NOMO-1 (cell line): Measurements from ENCODE around the gene CDH5.
"Not testable (repeated sequence)": the region's sequence is repeated elsewhere in the genome, so short reads cannot be mapped to it uniquely, and the experiment has no call there.

Source experiments
- DNase-seq, 2 experiments: peaks; one replicate each; lab custom pipeline; 2025; ENCODE audit not compliant: unreplicated experiment in 2 of 2; lab: John Stamatoyannopoulos, UW

Gene CDH5, protein sequence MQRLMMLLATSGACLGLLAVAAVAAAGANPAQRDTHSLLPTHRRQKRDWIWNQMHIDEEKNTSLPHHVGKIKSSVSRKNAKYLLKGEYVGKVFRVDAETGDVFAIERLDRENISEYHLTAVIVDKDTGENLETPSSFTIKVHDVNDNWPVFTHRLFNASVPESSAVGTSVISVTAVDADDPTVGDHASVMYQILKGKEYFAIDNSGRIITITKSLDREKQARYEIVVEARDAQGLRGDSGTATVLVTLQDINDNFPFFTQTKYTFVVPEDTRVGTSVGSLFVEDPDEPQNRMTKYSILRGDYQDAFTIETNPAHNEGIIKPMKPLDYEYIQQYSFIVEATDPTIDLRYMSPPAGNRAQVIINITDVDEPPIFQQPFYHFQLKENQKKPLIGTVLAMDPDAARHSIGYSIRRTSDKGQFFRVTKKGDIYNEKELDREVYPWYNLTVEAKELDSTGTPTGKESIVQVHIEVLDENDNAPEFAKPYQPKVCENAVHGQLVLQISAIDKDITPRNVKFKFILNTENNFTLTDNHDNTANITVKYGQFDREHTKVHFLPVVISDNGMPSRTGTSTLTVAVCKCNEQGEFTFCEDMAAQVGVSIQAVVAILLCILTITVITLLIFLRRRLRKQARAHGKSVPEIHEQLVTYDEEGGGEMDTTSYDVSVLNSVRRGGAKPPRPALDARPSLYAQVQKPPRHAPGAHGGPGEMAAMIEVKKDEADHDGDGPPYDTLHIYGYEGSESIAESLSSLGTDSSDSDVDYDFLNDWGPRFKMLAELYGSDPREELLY

DNA sequence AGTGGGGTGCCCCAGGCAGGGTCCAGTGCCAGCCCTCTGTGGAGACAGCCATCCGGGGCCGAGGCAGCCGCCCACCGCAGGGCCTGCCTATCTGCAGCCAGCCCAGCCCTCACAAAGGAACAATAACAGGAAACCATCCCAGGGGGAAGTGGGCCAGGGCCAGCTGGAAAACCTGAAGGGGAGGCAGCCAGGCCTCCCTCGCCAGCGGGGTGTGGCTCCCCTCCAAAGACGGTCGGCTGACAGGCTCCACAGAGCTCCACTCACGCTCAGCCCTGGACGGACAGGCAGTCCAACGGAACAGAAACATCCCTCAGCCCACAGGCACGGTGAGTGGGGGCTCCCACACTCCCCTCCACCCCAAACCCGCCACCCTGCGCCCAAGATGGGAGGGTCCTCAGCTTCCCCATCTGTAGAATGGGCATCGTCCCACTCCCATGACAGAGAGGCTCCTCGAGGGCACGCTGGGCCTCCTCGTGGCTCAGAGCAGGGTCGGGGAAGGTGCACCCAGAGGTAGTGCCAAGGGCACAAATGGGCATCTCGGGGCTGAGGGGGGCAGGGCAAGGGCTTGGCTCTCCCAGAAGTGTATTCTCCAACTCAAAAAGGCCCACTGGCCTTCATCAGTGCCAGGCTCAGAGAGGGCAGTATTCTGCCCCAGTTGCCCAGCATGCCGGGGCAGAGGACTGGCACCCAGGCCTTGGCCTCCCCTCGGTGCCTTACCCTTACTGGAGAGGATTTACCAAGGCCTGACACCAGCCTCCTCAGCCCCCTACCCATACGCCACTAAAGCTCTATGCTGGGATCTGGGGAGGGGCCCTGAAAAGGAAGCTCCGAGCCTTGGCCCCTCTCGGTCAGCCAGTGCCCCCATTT lies at the start of gene CDH5:
CDH5 (plus strand) TSS at position 259 of the 867 bp plus-strand sequence. CDS start 12,647 bp downstream, outside the sequence.
- DNase-seq, result no peak

DNA sequence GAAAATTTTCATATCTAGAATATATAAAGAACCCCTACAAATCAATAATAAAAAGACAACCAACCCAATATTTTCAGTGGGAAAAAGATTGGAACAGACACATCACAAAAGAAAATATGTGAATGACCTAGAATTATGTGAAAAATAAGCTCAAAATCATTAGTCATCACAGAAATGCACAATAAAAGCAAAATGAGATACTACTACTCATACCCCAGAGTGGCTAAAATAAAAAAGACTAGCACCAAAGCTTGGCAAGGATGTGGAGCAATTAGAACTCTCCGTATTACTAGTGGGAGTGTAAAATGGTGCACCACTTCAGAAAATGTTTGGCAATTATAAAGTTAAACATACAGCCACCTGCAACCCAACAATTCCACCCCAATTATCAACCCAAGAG lies 48.0 kb upstream of the CDH5 start:
- no peak for DNase-seq

DNA sequence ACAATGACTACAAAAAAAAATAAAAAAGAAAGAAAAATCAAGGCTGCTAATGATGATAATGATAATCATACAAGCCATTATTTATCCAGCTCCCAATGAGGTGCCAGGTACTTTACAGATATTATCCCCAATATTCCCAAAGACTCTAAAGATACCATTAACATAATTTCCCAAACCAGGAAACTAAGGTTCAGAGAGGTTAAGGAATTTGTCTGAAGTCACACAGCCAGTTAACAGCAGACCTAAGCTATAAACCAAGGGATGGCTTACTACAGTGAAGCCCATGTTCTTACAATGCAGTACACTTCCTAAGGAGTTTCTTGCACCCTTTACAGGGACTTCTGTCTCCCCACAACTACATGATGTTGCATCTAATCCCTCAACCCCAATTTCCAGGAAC lies 45.7 kb upstream of the CDH5 start:
- no peak for DNase-seq

DNA sequence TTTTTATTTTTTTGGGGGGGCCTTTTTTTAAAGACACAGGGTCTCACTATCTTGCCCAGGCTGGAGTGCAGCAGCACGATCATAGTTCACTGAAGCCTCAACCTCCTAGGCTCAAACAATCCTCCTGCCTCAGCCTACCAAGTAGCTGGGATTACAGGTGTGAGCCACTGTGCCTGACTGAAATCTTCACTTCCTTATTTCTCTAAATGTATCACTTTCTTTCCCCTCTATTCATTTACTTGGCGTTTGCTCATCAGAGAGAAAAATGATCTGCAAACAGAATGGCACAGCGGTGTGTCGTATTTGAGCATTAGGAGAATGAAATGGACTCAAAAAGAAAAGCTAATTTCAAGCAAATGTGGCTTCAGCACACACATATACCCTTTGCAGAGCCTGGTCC lies 44.3 kb upstream of the CDH5 start:
- DNase-seq, result peak in 1 of 2 experiments; percentile 20

DNA sequence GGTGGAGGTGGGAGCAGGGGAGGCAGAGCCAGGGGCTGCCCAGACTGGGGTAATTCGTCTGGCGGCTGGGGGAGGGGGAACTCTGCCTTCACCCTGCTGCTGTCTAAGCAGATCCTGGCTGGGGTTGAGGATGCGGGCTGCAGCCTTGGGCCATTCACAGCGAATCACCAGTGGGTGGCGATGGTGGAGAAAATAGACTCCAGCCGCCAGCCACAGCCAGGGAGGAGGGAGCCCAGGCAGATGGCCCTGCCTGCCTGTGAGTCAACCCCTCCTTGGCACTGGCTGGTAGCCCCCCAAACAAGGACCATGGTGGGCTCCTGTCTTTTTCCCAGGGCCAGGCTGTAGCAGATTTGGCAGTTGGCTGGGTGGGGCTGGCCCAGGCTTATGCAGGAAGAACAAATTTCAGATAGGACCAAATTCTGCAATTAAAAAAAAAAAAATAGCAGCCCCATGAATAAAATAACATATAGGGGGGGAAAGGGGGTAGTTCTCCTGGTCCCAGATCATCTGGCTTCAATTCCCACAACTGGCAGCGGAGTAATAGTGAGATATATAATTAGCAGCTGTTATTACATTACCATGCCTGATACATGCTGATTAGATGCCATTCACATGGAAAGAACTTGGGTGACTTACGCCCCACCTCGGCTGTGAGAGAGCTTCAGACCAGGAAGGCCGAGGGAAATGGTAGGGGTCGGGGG lies 41.5 kb upstream of the CDH5 start:
- no peak for DNase-seq

DNA sequence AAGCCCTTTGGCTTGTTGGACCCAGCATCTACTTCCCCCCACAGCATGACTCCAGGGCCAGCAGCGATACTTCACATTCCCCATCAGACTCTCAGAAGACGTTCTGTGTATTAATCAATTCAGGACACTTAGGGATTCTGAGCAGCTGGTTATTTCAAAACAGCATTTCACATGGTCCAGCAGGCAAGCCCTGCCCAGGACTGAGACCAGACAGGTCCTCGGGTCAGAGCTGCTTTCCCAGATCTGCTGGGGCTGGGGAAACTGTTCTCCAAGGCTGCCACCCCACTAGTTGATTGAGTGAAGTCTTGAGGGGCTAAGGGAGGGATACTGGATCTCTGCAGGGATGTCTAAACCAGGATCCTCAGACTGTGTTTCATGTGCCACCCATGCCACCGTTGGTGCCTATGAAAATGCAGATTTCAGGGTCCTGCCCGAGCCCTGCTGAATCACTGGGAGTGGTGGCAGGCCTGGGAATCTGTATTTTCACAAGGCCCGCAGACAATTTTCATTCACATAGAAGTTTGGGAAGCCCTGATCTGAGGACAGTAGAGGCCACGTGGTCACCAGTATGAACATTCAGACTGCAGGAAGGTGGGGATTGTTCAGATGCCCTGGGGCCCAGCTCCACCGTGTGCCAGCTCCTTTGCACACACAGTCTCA lies 40.6 kb upstream of the CDH5 start:
- no peak for DNase-seq

DNA sequence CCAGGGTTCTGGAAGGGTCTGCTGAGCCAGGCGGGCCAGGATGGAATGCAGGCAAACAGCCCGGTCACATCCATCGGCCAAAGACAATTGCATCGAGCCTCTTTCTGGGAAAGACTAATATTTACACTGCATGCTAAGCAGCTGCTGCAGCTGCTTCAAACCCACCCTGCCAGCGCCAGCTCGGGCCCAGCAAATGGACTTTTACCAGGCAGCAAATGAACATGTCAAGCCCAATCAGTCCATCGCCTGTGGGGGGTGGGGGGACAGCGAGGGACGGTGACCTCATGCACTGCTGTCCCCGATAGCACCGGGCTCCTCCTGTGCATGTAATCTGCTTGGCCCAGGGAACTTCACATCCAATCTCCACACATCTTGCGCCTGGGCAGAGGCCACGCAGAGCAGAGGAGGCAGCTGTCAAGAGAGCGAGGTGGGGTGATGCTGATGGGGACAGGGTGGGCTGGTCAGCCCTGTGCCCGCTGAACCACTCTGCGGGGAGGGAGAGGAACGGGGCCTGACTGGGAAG lies 39.4 kb upstream of the CDH5 start:
- no peak for DNase-seq

DNA sequence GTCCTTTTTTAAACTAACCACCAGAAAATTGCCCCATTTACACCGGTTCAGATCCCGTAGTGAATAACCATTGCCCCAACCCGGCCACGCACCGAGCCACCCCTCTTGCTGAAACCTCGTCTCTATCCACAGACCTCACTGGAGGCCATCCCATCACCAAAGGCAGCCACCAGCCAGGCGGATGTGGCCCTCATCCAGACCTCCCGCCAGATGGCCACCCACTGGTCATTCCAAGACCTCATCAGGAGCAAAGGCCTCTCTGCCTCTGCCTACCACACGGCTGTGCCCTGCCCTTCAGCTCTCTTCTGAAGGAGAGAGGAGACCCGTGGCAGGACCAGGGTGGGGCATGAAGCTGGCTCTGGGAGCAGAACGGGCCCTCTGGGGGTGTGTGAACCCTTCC lies 38.2 kb upstream of the CDH5 start:
- DNase-seq, result no peak

DNA sequence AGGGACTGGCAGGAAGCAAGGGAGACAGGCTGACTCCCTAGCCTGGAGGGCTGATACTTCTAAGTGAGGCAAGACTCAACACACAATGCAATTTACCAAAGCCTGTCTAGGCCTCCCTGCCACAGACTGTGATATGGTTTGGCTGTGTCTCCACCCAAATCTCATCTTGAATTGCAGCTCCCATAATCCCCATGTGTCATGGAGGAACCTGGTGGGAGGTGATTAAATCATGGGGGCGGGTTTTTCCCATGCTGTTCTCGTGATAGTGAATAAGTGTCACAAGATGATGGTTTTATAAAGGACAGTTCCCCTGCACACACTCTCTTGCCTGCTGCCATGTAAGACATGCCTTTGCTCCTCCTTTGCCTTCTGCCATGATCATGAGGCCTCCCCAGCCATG lies 35.0 kb upstream of the CDH5 start:
- DNase-seq, result not testable (repeated sequence)

DNA sequence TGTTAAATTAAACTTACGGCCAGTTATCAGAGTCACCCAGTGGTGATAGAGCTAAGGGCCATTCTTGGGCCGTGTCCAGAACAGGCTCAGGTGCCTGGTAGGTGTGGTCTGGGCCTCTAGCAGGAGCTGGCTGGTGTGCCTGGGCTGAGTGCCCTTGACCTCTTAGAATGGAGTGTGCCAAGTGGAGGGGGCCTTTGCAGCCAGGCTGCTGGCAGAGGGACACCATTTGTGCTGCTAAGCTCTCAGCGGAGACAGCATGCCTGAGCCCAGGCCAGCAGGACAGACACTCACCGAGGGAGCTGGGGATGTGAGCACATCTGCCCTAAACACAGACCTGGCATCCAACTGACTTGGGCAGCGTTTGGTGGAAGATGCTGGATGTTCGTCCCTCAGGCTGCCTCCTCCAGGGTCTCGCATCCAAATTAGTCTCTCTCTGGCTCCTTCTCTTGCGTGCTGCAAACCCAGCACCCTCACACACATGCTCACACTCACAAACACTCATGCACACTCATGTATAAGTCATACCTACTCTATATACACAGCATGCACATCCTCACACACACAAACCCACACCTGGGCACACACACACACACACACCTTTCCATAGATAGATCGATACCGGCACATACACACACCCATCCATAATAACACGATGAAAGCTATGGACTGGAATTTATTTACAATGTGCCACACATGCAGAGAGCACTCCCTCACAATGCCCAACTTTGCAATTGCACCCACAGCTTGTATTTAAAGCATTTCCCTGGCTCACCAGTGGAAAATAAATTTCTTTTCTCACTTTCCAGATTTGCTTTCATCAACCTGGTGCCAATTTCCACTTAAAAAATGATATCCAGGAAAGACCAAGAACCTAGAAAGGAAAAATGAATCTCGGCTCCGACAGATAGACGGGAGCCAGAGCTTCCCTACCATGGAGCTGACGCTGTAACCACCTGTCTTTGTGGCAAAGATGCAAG lies 33.6 kb upstream of the CDH5 start:
- DNase-seq, result no peak

DNA sequence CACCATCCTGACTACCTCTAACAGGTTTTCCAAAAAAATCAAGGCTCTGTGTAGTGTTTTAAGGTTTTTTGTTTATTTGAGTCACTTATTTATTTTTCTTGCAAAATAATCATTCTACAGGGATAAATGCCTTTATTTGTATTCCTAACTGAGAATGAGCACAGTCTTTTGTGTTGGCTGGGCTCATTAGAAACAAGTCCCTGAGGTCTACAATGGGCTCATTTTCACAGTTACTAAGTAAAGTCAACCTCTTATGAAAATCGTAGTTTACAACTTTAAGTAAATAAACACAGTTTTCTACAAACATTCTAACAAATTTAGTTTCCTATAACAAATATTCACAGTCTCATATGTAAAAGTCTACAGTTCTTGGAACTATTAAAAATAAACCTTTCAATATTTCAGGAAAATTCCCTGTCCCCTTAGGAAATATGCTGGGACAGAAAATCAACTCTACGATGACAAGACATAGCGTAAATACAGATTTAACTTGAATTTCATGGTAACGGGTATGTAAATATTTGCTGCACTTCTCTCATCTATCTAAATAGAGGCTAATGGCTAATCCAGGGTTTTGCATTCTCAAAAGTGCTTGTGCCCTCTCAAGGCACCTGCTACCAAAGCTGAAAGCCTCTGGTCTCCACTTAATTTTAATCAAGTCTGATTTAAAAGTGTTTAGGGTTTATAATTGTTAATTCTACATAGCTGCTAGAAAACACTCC lies 31.5 kb upstream of the CDH5 start:
- no peak for DNase-seq

DNA sequence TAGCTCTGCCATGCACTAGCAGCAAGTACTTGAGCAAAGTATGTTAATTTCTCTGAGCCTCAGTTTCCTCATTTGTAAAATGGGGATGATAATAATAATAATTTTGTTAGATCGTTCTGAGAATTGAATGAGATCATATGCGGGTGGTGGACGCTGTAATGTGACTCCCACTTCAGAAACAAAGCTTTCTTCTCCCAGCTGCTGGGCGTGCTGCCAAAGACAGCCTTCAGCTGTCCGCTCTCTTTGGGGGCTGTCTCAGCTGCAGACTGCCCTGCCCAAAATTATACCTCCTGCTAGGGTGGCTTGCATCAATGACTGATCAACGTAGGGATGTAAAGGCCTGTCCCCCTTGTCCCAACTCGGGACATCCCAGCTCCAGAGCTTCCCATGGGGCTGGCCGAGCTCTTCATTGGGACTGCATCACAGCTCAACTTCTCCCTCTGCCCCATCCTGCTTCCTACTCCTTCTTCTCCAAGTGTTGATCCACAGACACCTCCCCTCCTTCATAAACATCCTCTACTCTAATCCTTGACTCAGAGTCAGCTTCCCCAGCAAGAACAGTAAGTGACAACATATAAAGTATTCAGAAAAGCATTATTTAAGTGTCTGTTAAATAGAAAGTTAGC lies 30.7 kb upstream of the CDH5 start:
- DNase-seq, result no peak

DNA sequence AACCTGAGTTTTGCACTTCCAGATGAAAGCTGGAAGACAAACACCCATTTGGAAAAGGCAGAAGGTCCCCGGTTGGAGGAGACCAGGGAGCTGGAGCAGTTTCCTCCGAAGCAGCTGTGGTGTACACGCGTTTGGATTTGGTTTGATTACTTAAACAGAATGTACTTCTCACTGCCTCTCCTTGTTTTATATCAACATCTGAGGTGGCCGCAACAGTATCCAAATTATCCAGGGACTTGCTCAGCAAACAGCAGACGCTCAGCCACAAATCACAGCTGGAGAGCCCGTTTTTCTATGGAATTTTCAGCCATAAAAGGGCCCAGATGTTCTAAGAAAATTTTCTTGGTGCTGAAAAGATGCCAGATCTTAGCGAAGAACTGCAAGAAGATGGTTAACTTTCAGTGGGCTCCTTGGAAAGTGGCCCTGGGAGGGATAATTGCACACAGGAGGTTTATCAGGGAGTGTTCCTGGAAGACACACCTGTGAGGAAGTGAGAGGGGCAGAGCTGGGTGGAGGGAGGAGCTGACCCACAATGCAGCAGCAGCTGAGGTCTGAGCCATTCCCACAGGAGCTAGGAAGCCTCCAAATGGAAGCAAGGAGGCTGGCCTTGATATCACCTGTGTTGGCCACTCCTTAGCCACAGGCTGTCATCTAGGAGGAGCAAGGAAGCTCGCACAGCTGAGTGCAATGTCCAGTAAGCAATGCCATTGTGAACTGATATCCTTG lies 28.9 kb upstream of the CDH5 start:
- DNase-seq, result no peak

DNA sequence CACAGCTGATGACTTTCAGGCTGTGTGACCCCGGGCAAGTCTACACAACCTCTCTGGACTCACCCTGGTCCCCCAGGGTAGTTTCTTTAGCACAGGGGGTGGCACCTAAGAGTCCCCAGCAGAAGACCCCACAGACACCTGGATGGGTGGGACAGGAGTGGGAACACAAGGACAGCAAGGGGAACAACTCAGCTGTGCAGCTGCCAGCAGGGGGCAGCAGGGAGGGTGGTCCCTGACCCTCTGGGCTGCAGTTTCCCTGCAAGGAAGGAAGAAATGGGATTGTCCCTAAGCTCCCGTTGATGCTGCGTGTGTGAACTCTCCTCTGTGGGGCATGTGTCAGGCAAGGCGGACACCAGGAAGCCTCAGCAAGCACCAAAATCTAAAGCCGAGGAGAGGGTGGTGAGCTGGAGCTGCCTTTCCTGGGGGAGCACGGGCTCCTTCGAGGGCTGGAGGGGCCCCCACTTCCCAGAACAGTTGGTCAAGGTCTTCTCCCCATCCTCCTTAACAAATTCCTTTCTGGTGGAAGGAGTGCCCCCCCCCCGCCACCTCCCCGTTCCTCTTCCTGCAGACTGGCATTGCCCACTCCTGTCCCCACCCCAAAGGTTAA lies 24.1 kb upstream of the CDH5 start:
- no peak for DNase-seq

DNA sequence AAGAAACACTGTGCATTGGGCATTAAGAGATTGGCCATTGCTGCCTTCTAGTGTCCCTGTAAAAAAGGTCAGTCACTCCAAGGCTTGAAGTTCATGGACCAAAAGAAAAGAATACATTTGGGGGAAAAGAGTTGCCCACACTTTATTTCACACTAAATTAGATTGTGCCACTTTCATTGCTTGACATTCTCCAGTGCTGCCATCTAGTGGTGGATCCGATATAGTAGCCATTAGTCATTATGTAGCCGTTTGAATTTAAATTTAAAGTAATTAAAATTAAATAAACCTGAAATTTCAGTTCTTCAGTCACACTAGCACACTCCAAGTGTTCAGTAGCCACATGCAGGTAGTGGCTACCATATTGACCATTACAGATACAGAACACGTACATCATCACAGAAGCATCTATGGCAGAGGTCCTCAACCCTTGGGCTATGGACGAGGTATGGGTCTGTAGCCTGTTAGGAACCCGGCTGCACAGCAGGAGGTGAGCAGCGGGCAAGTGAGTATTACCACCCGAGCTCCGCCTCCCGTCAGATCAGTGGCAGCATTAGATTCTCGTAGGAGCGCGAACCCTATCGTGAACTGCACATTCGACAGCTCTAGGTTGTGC lies 21.9 kb upstream of the CDH5 start:
- DNase-seq, result peak in 1 of 2 experiments; percentile 5

DNA sequence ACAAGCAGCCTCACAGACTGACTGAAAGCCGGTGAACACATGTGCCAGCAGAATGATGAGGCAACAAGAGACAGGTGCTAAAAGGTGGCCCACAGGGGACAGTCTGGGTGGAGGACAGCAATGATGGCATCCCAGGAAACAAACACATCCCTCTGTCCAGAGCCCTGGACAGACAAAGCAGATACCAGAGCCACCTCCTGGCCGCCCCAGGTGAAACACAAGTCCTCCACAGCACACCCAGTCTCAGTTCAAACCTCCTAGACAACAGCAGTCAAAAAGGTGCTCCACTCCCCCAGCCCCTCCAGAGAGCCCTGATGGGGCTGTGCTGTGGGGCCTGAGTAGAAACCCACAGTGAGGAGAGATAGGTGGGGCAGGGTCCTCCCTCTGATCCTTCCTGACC lies 20.3 kb upstream of the CDH5 start:
- no peak for DNase-seq
